ENCODE data around the gene HS3ST2. TPM values are rescaled to one million over a fixed set of nuclear protein-coding genes. Genes with fewer than 3 reads are reported as not detected.

HS3ST2 gene
- total and polyA plus RNA-seq, 2 donors (not counting 3 experiments of a cell fraction or from before 2014, with no cell fraction given): not detected

DNA sequence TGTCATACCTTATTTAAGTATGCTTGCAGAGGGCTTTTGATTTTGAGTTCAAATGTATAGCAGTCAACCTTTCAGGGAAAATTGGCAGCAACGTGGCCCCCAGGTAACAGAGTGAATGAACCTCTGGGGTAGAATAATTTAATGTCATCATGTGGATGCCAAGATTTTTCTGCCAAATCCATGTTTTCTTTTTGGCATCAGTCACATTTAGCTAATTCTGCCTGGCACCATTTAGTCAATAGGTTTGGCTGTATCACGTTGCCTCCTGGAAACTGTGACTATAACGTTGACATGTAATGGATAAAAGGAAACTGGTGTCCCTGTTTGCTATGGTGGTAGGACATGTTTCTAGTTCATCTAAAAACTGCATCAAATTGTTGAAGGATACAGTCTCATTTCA is 115.5 kb downstream of the HS3ST2 start:
- no peak overlapping the region for H3K4me3 ChIP-seq (replicated peaks in 1 of 3; ENCODE audit: insufficient read depth in 1 of 3, low read depth in 1 of 3, low read length in 3 of 3)
- no peak for FAIRE-seq
- TF ChIP-seq MYC (IDR thresholded peaks at IDR 0.05; ENCODE audit: low read depth, low read length): no peak
- no peak for TF ChIP-seq JUN (IDR thresholded peaks at IDR 0.05; ENCODE audit: borderline replicate concordance, insufficient read depth, insufficient read length, low read depth)
- no peak for TF ChIP-seq POLR2A (IDR thresholded peaks at IDR 0.05; ENCODE audit: low read depth, low read length)
- intact Hi-C loops (cut with micrococcal nuclease): no loop called here
- no peak overlapping the region for H3K4me2 ChIP-seq (ENCODE audit: insufficient read depth, low read length)
- H3K4me1 ChIP-seq (ENCODE audit: control insufficient read depth, extremely low read depth, insufficient read depth, low read length): peaks cover 9% of the 10 kb centered on the region
- H3K79me2 ChIP-seq (ENCODE audit: control insufficient read depth, insufficient read depth, low read length): no peaks in the 10 kb centered on the region
- no peak overlapping the region for H3K27ac ChIP-seq (ENCODE audit: insufficient read depth, low read depth, low read length)
- H3K9ac ChIP-seq (replicated peaks; ENCODE audit: extremely low read depth, insufficient read depth, low read length): no peak overlapping the region
- ChIA-PET CTCF (interaction anchor here (1.0 kb wide), 1 partner anchor 30 kb away, joined by 4 read pairs; no protein-coding TSS in a partner anchor), POLR2A (no interaction called here)
- dilution Hi-C loops (cut with MboI; ENCODE audit: extremely low pct_ligation_motif_present, low sequenced_read_pairs): no loop called here
- no peak for DNase-seq (ENCODE audit: low read depth, low spot score)
- no peaks in the 10 kb centered on the region for H3K36me3 ChIP-seq (ENCODE audit: control insufficient read depth in 2 of 2, extremely low read depth in 1 of 2, insufficient read depth in 2 of 2, low read length in 2 of 2)
- H3K27me3 ChIP-seq (ENCODE audit: control insufficient read depth in 2 of 2, insufficient read depth in 2 of 2, low read length in 2 of 2): peaks cover 0 to 7% of the 10 kb centered on the region in 2 experiments
- no peak overlapping the region for H2AFZ ChIP-seq (ENCODE audit: low read depth, low read length)
- H3K9me1 ChIP-seq (replicated peaks; ENCODE audit: control insufficient read depth, extremely low read depth, insufficient read depth, low read length): no peaks in the 10 kb centered on the region
- H4K20me1 ChIP-seq (replicated peaks; ENCODE audit: control insufficient read depth, extremely low read depth, insufficient read depth, low read length): no peaks in the 10 kb centered on the region
- BruUV-seq (replicated peaks): no TSS peak
- H3K9me3 ChIP-seq (replicated peaks; ENCODE audit: control insufficient read depth, insufficient read depth, low read length): no peaks in the 10 kb centered on the region

DNA sequence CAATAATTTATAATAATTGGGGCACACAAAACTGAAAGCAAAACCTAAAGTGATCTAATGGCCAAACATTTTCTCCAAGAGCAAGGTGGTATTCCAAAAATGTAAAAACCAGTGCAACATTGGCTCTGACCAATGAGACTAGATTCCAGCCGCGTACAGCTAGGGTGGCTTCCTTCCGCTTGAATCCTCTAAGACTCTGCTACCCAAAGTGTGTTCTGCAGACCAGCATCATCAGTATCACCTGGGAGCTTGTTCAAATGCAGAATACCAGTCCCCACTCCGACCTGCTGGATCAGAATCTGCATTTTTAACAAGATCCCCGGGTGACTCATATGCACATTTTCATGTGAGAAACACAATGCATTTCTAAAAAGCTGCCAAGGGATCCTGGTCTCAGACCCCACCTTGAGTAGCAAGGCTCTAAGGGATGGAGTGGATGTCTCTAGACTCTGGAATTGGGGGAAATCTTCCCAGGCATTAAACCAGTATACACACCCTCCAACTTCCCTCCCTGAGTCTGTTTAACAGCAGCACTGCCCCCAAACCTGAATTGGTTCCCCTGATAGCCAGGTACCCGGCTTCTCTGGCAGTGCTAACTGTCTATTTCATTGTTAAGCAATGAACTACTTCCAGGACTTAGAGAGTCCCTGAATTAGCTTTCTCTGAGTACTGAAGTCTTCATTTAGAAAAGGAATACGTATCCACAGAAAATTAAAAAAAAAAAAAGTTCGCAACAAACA is 118.2 kb downstream of the HS3ST2 start:
- Histone ChIP-seq H3K9ac (replicated peaks; ENCODE audit: extremely low read depth, insufficient read depth, low read length) (no peak overlapping the region), H3K79me2 (ENCODE audit: control insufficient read depth, insufficient read depth, low read length) (no peaks in the 10 kb centered on the region), H3K4me2 (ENCODE audit: insufficient read depth, low read length) (no peak overlapping the region), H2AFZ (ENCODE audit: low read depth, low read length) (no peak overlapping the region), H4K20me1 (replicated peaks; ENCODE audit: control insufficient read depth, extremely low read depth, insufficient read depth, low read length) (no peaks in the 10 kb centered on the region), H3K9me1 (replicated peaks; ENCODE audit: control insufficient read depth, extremely low read depth, insufficient read depth, low read length) (no peaks in the 10 kb centered on the region), H3K27me3 (ENCODE audit: control insufficient read depth in 2 of 2, insufficient read depth in 2 of 2, low read length in 2 of 2) (peaks cover 0 to 4% of the 10 kb centered on the region in 2 experiments), H3K4me3 (replicated peaks in 1 of 3; ENCODE audit: insufficient read depth in 1 of 3, low read depth in 1 of 3, low read length in 3 of 3) (no peak overlapping the region), H3K27ac (ENCODE audit: insufficient read depth, low read depth, low read length) (no peak overlapping the region), H3K36me3 (ENCODE audit: control insufficient read depth in 2 of 2, extremely low read depth in 1 of 2, insufficient read depth in 2 of 2, low read length in 2 of 2) (no peaks in the 10 kb centered on the region), H3K4me1 (ENCODE audit: control insufficient read depth, extremely low read depth, insufficient read depth, low read length) (peaks cover 9% of the 10 kb centered on the region), H3K9me3 (replicated peaks; ENCODE audit: control insufficient read depth, insufficient read depth, low read length) (no peaks in the 10 kb centered on the region)
- ChIA-PET POLR2A (no interaction called here), CTCF (interaction anchor here (3.3 kb wide), 1 partner anchor 33 kb away, joined by 21 read pairs; no protein-coding TSS in a partner anchor)
- FAIRE-seq (no peak), DNase-seq (ENCODE audit: low read depth, low spot score) (no peak)
- intact Hi-C loops (cut with micrococcal nuclease) (loop anchor here (5.0 kb wide), 1 partner anchor 35 kb away; no protein-coding TSS in a partner anchor), dilution Hi-C loops (cut with MboI; ENCODE audit: extremely low pct_ligation_motif_present, low sequenced_read_pairs) (no loop called here)
- BruUV-seq (replicated peaks): no TSS peak
- TF ChIP-seq FOS (IDR thresholded peaks at IDR 0.05; ENCODE audit: borderline replicate concordance, insufficient read depth, low read length): no peak
- TF ChIP-seq, protein P1, sequence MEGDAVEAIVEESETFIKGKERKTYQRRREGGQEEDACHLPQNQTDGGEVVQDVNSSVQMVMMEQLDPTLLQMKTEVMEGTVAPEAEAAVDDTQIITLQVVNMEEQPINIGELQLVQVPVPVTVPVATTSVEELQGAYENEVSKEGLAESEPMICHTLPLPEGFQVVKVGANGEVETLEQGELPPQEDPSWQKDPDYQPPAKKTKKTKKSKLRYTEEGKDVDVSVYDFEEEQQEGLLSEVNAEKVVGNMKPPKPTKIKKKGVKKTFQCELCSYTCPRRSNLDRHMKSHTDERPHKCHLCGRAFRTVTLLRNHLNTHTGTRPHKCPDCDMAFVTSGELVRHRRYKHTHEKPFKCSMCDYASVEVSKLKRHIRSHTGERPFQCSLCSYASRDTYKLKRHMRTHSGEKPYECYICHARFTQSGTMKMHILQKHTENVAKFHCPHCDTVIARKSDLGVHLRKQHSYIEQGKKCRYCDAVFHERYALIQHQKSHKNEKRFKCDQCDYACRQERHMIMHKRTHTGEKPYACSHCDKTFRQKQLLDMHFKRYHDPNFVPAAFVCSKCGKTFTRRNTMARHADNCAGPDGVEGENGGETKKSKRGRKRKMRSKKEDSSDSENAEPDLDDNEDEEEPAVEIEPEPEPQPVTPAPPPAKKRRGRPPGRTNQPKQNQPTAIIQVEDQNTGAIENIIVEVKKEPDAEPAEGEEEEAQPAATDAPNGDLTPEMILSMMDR (IDR thresholded peaks at IDR 0.05; ENCODE audit: extremely low read depth in 1 of 2, insufficient read depth in 1 of 2, low read depth in 1 of 2, low read length in 2 of 2): no peak
- no peak for TF ChIP-seq GATA2 (IDR thresholded peaks at IDR 0.05; ENCODE audit: insufficient read depth, insufficient read length, low read depth, low read length)
- no peak for TF ChIP-seq POLR2A (IDR thresholded peaks at IDR 0.05; ENCODE audit: low read depth, low read length)
- TF ChIP-seq JUN (IDR thresholded peaks at IDR 0.05; ENCODE audit: borderline replicate concordance, insufficient read depth, insufficient read length, low read depth): no peak

All from endothelial cell of umbilical vein (primary cell).